Mucosa of descending colon (tissue), 3 donors: ENCODE results near the gene IZUMO1R. TPM values are rescaled to one million over a fixed set of nuclear protein-coding genes. Genes with fewer than 3 reads are reported as not detected.

Source experiments
- ATAC-seq: fragments of 200-7000 bp; cut with Tn5 transposase; one replicate; pipeline ENCODE4 v1.9.1; 2020; ENCODE audit warnings: mild to moderate bottlenecking, moderate library complexity
- DNase-seq, 3 donors: peaks; one replicate each; pipeline ENCODE4 v3.0.0-alpha.2; 2020
- H3K36me3 ChIP-seq: fragments of 200-600 bp; one replicate; pipeline ENCODE4 v1.8.0; 2021; ENCODE audit warnings: low read depth, mild to moderate bottlenecking
- H3K4me1 ChIP-seq: fragments of 200-600 bp; one replicate; pipeline ENCODE4 v1.8.0; 2021; ENCODE audit warnings: low read depth, mild to moderate bottlenecking
- H3K4me3 ChIP-seq: fragments of 200-600 bp; one replicate; pipeline ENCODE4 v1.8.0; 2021; ENCODE audit warnings: mild to moderate bottlenecking
- H3K9me3 ChIP-seq: fragments of 200-600 bp; one replicate; pipeline ENCODE4 v1.8.0; 2021; ENCODE audit warnings: mild to moderate bottlenecking
- intact Hi-C, 2 donors: fragments of 100-400 bp; cut with DNase I in 1 of 2; cut with micrococcal nuclease in 1 of 2; formaldehyde crosslinking; loops; one replicate each; pipeline versions ENCODE4 v1.11.0 to v1.11.1; 2022; cut with DNase I, micrococcal nuclease
- total RNA-seq, 3 donors: library from RNA; stranded (reverse); fragmentation: NEBNext Ultra II Directional in 2 of 3; extraction: Animal tissue kit (Norgen Biotek cat#: 25700) in 2 of 3; gene quantifications; one replicate each; pipeline versions ENCODE4 v1.2.1 to v1.2.4, GENCODE V29; 2021 to 2023
- TF ChIP-seq, protein P1 (sequence below): fragments of 200-600 bp; IDR thresholded peaks from one replicate; pipeline ENCODE4 v1.8.0; 2022; ENCODE audit warnings: antibody characterized with exemption, mild to moderate bottlenecking
- donor health status: DM: no; HTN: no; CAD: no; lungs with moderate emphysema.
- donor health status: DM: no; HTN: no; CAD: no.
- donor health status: DM: no; HTN: yes; CAD: no.

The IZUMO1R gene
- total RNA-seq, 3 donors from 2014 or later = not detected

DNA sequence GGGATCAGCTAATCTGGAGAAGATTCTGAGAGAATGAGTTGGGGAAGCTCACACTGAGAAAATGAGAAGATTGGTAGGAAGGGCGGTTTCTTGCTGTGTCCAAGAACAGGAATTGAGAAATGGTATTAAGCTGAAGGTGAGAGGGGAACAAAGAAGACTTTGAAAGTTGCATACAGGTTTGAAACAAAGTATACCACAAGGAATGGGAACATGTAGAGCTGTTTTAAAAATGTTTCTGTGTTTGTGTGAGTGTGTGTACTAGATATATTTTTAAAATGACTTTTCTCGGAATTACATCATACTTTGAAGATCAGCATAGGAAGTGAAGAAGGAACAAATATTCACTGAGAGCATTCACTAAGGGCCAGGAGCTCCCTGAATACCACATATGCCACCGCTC lies 24.4 kb upstream of the IZUMO1R start:
- TF ChIP-seq, protein P1, sequence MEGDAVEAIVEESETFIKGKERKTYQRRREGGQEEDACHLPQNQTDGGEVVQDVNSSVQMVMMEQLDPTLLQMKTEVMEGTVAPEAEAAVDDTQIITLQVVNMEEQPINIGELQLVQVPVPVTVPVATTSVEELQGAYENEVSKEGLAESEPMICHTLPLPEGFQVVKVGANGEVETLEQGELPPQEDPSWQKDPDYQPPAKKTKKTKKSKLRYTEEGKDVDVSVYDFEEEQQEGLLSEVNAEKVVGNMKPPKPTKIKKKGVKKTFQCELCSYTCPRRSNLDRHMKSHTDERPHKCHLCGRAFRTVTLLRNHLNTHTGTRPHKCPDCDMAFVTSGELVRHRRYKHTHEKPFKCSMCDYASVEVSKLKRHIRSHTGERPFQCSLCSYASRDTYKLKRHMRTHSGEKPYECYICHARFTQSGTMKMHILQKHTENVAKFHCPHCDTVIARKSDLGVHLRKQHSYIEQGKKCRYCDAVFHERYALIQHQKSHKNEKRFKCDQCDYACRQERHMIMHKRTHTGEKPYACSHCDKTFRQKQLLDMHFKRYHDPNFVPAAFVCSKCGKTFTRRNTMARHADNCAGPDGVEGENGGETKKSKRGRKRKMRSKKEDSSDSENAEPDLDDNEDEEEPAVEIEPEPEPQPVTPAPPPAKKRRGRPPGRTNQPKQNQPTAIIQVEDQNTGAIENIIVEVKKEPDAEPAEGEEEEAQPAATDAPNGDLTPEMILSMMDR = no peak
- Histone ChIP-seq H3K4me1 (no peaks in the 10 kb centered on the region), H3K9me3 (no peaks in the 10 kb centered on the region), H3K36me3 (no peaks in the 10 kb centered on the region), H3K4me3 (no peak overlapping the region)
- DNase-seq (no peak), ATAC-seq (no peak)
- intact Hi-C loops = no loop called here

DNA sequence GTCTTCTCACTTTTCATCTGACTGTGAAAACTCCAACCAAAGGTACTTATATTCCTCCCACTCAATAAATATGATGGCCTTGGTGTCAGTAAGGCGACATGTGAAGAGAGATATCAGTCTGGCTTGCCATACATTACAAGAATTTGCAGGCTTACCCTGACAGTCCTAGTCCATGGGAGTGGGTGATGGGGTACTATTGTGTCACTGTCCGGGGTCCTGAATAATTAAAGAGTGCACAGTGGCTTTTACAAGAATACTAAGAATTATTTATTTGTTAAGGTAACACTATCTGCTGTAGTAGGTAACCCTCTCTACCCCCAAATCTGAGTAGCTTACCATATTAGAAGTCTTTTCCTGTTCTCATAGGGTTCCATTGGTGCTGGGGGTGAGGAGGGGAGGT lies 23.1 kb upstream of the IZUMO1R start:
- H3K4me1 ChIP-seq = no peaks in the 10 kb centered on the region
- intact Hi-C loops = no loop called here
- TF ChIP-seq, protein P1 = no peak
- DNase-seq (no peak), ATAC-seq (no peak)
- no peaks in the 10 kb centered on the region for H3K36me3 ChIP-seq
- H3K4me3 ChIP-seq = no peak overlapping the region
- no peaks in the 10 kb centered on the region for H3K9me3 ChIP-seq

DNA sequence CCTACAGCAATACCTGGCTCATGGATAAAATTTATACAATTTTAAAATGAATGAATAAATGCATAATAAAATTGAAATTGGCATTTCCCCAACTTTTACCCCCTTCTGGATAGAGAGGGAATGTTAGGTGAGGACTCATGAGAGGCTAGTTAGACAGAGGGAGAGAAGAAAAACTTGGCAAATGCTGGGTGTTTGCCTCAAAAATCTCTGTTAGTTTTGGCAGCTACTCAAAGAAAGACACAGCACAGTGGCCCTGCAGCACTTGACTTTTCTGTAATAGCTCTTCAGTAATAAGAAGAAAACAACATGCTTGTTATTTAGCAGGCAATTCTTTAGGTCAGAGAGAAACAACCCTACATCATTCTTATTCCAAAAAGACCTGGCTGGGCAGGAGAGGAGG lies 20.7 kb upstream of the IZUMO1R start:
- intact Hi-C loops = no loop called here
- Histone ChIP-seq H3K9me3 (no peaks in the 10 kb centered on the region), H3K36me3 (no peaks in the 10 kb centered on the region), H3K4me3 (no peak overlapping the region), H3K4me1 (no peaks in the 10 kb centered on the region)
- no peak for DNase-seq
- TF ChIP-seq, protein P1 = no peak
- ATAC-seq = no peak

DNA sequence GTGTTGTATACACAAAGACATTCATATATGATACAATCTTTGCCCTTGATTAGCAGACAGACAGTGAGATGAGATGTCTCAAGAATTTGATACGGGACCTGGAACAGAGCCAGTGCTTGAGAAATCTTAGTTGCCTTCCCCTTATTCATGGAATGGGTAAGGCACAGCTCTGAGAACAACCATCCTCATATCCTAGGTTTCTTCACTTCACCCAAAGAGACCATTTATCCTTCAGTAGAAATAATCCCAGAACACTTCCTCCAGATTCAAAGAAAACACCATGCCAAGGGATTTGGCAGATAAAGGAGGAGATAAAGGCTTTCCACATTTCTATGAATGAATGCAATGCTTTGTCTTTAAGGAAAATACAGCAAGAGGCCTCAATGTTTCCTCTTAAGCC lies 8.8 kb upstream of the IZUMO1R start:
- Histone ChIP-seq H3K9me3 (no peaks in the 10 kb centered on the region), H3K4me3 (no peak overlapping the region), H3K4me1 (no peaks in the 10 kb centered on the region), H3K36me3 (no peaks in the 10 kb centered on the region)
- ATAC-seq (no peak), DNase-seq (no peak)
- intact Hi-C loops = no loop called here
- TF ChIP-seq, protein P1 = no peak

DNA sequence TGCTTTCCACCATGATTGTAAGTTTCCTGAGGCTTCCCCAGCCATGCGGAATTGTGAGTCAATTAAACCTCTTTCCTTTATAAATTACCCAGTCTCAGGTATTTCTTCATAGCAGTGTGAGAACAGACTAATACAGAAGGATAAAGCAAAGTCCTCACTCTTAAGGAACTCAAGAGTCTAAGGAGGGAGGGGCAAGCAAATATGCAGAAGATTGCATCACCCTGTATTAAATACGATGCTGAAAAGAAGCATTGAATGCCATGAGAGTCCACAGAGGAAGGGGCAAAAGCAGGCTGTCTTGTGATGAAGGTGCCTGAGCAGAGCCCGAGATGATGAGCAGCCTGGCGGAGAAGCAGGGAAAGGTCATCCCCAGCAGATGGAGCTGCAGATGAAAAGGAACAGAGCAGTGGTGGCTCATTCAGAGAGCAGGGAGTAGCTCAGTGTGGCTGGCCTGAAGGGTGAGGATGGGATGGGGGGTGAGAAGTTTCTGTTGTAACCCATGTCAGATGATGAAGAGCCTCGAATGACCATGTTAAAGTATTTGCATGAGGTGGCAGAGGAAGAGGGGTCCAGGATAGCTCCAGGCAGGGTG lies 6.3 kb upstream of the IZUMO1R start:
- intact Hi-C loops = no loop called here
- ATAC-seq (no peak), DNase-seq (no peak)
- Histone ChIP-seq H3K4me1 (no peaks in the 10 kb centered on the region), H3K9me3 (no peaks in the 10 kb centered on the region), H3K36me3 (no peaks in the 10 kb centered on the region), H3K4me3 (no peak overlapping the region)
- TF ChIP-seq, protein P1 = no peak

DNA sequence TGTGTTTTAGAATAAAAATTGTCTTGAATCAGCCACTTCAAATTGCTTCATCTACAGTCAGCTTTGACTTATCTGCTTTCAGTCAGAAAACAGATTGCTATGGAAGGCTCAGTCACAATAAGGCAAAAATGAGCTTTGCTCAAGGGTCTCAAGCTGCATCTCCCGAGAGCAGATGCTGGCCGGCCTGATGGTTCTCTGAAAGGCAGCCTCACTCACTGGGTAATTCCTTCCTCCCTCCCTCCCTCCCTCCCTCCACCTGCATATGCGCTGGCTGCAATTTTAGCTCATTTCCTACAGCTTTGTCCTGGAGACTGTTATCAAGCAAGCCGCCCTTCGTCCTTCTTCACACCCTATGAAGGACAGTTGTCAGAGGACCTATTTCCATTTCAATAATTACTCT lies 1.6 kb upstream of the IZUMO1R start:
- TF ChIP-seq, protein P1 = no peak
- Histone ChIP-seq H3K36me3 (no peaks in the 10 kb centered on the region), H3K4me1 (peaks cover 6% of the 10 kb centered on the region), H3K9me3 (no peaks in the 10 kb centered on the region), H3K4me3 (no peak overlapping the region)
- DNase-seq = no peak
- intact Hi-C loops = no loop called here
- no peak for ATAC-seq
